GM23338 (cell line): ENCODE measurements around the gene PRDM11. TPM values are rescaled to one million over a fixed set of nuclear protein-coding genes. Genes with fewer than 3 reads are reported as not detected.

Experiments
- ATAC-seq: fragments of 200-7000 bp; cut with Tn5 transposase; 3 replicates; pipeline ENCODE4 v1.9.1; 2020
- DNase-seq: peaks from one replicate; pipeline ENCODE4 v3.0.0-alpha.2; 2015; ENCODE audit warnings: low spot score
- H2AFZ ChIP-seq: fragments of 200-600 bp; sonication (generic); 2 replicates; pipeline ENCODE4 v1.8.0; 2016; ENCODE audit warnings: antibody characterized with exemption, mild to moderate bottlenecking, moderate library complexity
- H3F3A ChIP-seq: fragments of 200-600 bp; sonication (generic); replicated peaks from 2 replicates; pipeline ENCODE4 v1.8.0; 2017; ENCODE audit warnings: antibody characterized with exemption, mixed run types, low read depth
- H3K27ac ChIP-seq: fragments of 200-600 bp; sonication (generic); 2 replicates; pipeline ENCODE4 v1.6.1; 2016; ENCODE audit warnings: low read depth
- H3K27me3 ChIP-seq: fragments of 200-600 bp; sonication (generic); 2 replicates; pipeline ENCODE4 v1.8.0; 2016; ENCODE audit warnings: mild to moderate bottlenecking, mixed run types, moderate library complexity; ENCODE audit not compliant: insufficient read depth
- H3K36me3 ChIP-seq: fragments of 200-600 bp; sonication (generic); 2 replicates; pipeline ENCODE4 v1.8.0; 2016; ENCODE audit warnings: mild to moderate bottlenecking; ENCODE audit not compliant: insufficient read depth
- H3K4me1 ChIP-seq: fragments of 200-600 bp; sonication (generic); 2 replicates; pipeline ENCODE4 v1.8.0; 2016; ENCODE audit warnings: mild to moderate bottlenecking, moderate library complexity; ENCODE audit not compliant: insufficient read depth
- H3K4me2 ChIP-seq: fragments of 200-600 bp; sonication (generic); 2 replicates; pipeline ENCODE4 v1.7.1; 2017; ENCODE audit warnings: mixed run types
- H3K4me3 ChIP-seq: fragments of 200-600 bp; sonication (generic); 2 replicates; pipeline ENCODE4 v1.6.1; 2016; ENCODE audit warnings: mixed run types
- H3K79me2 ChIP-seq: fragments of 200-600 bp; sonication (generic); replicated peaks from 2 replicates; pipeline ENCODE4 v1.8.0; 2017; ENCODE audit warnings: mild to moderate bottlenecking; ENCODE audit not compliant: insufficient read depth
- H3K9me2 ChIP-seq: fragments of 200-600 bp; sonication (generic); 2 replicates; pipeline ENCODE4 v1.8.0; 2017; ENCODE audit not compliant: insufficient read depth
- H4K20me1 ChIP-seq: fragments of 200-600 bp; sonication (generic); replicated peaks from 2 replicates; pipeline ENCODE4 v1.8.0; 2017; ENCODE audit warnings: mild to moderate bottlenecking; ENCODE audit not compliant: insufficient read depth
- H3K27ac Mint-ChIP-seq: 2 replicates; pipeline ENCODE4 v1.8.0; 2020; ENCODE audit warnings: inconsistent platforms, mild to moderate bottlenecking, moderate library complexity, mixed read lengths
- H3K27me3 Mint-ChIP-seq: 3 replicates; pipeline ENCODE4 v1.8.0; 2022; ENCODE audit warnings: low read depth, mild to moderate bottlenecking, moderate library complexity, mixed read lengths, inconsistent platforms; ENCODE audit not compliant: insufficient read depth, poor library complexity
- H3K36me3 Mint-ChIP-seq: 3 replicates; pipeline ENCODE4 v1.8.0; 2021; ENCODE audit warnings: low read depth, mild to moderate bottlenecking, inconsistent platforms, moderate library complexity, mixed read lengths
- H3K4me1 Mint-ChIP-seq: 3 replicates; pipeline ENCODE4 v1.8.0; 2020; ENCODE audit warnings: mild to moderate bottlenecking, inconsistent platforms, mixed read lengths
- H3K4me3 Mint-ChIP-seq: 3 replicates; pipeline ENCODE4 v1.8.0; 2021; ENCODE audit warnings: moderate library complexity, mild to moderate bottlenecking, inconsistent platforms, mixed read lengths
- H3K9me3 Mint-ChIP-seq: 3 replicates; pipeline ENCODE4 v1.8.0; 2020; ENCODE audit warnings: moderate library complexity, mild to moderate bottlenecking, inconsistent platforms, mixed read lengths
- CREB1 ChIP-seq: fragments of 250-450 bp; sonication (Bioruptor Pico); IDR thresholded peaks from 2 replicates; pipeline ENCODE4 v1.5.0; 2020; ENCODE audit warnings: low read depth, mild to moderate bottlenecking, moderate library complexity
- CTCF ChIP-seq, 2 experiments: fragments of 200-600 bp in 1 of 2; sonication (generic) in 1 of 2; conservative IDR thresholded peaks; 2 replicates each; pipeline versions ENCODE4 v1.5.1 to v1.6.1; 2016 to 2017; ENCODE audit warnings: antibody characterized with exemption in 2 of 2, low read depth in 2 of 2, mild to moderate bottlenecking in 2 of 2, moderate library complexity in 1 of 2
- ETS1 ChIP-seq: IDR thresholded peaks from 2 replicates; pipeline ENCODE4 v1.6.1; 2016; ENCODE audit warnings: antibody characterized with exemption
- EZH2 ChIP-seq: fragments of 200-600 bp; sonication (generic); IDR thresholded peaks from one replicate; pipeline ENCODE4 v1.8.0; 2017; ENCODE audit warnings: antibody characterized with exemption, mild to moderate bottlenecking, low read depth; ENCODE audit not compliant: unreplicated experiment
- EZH2phosphoT487 ChIP-seq: fragments of 200-600 bp; sonication (generic); IDR thresholded peaks from one replicate; pipeline ENCODE4 v1.8.1; 2018; ENCODE audit warnings: antibody characterized with exemption; ENCODE audit not compliant: unreplicated experiment
- JUNB ChIP-seq: IDR thresholded peaks from one replicate; pipeline ENCODE4 v1.6.1; 2016; ENCODE audit warnings: antibody characterized with exemption; ENCODE audit not compliant: unreplicated experiment
- NANOG ChIP-seq: IDR thresholded peaks from 2 replicates; pipeline ENCODE4 v1.6.1; 2016; ENCODE audit warnings: antibody characterized with exemption, borderline replicate concordance
- POLR2AphosphoS5 ChIP-seq: IDR thresholded peaks from 2 replicates; pipeline ENCODE4 v1.6.1; 2016; ENCODE audit warnings: antibody characterized with exemption, low read depth
- REST ChIP-seq: IDR thresholded peaks from one replicate; pipeline ENCODE4 v1.6.1; 2018; ENCODE audit warnings: antibody characterized with exemption; ENCODE audit not compliant: unreplicated experiment
- STAT1 ChIP-seq: IDR thresholded peaks from one replicate; pipeline ENCODE4 v1.6.1; 2016; ENCODE audit warnings: antibody characterized with exemption; ENCODE audit not compliant: unreplicated experiment
- ZNF114 ChIP-seq: fragments of 250-450 bp; sonication (Bioruptor Pico); IDR thresholded peaks from 2 replicates; pipeline ENCODE4 v1.5.0; 2020; ENCODE audit warnings: mild to moderate bottlenecking, moderate library complexity
- ZNF331 ChIP-seq: fragments of 250-450 bp; sonication (Bioruptor Pico); IDR thresholded peaks from 2 replicates; pipeline ENCODE4 v1.5.0; 2020; ENCODE audit warnings: low read depth, mild to moderate bottlenecking, moderate library complexity
- ZNF462 ChIP-seq: fragments of 250-450 bp; sonication (Bioruptor Pico); IDR thresholded peaks from 2 replicates; pipeline ENCODE4 v1.5.0; 2020; ENCODE audit warnings: mild to moderate bottlenecking, moderate library complexity
- polyA plus RNA-seq: library from polyadenylated mRNA; unstranded; fragments of >200 nt; fragmentation: Nextera tagmentation; extraction: Ambion mirVana; gene quantifications from 2 replicates; pipeline ENCODE4 v1.2.1, GENCODE V29; 2016
- total RNA-seq: library from RNA; depleted of rRNA; stranded (reverse); fragments of >200 nt; shearing (Covaris generic); gene quantifications from 2 replicates; pipeline ENCODE4 v1.2.3, GENCODE V29; 2014

PRDM11 gene
- total and polyA plus RNA-seq, 2 experiments from 2014 or later, result 0.97 to 10.4 TPM

GRCh38 chr11:45238724-45239123 lies 92.3 kb downstream of the PRDM11 start:
- H3K9me2 ChIP-seq, result no peaks in the 10 kb centered on the region
- H4K20me1 ChIP-seq, result no peaks in the 10 kb centered on the region; the same call in 1 of the 2 replicates
- no peak overlapping the region for H2AFZ ChIP-seq
- TF ChIP-seq STAT1 (no peak), ZNF331 (CRISPR knock-in tag) (no peak), NANOG (no peak), CREB1 (CRISPR knock-in tag) (no peak), REST (no peak), ZNF114 (CRISPR knock-in tag) (no peak), ZNF462 (no peak), EZH2 (no peak), JUNB (no peak), CTCF (conservative IDR thresholded peaks at IDR 0.05; ENCODE audit: low read depth in 2 of 2) (no peak), POLR2AphosphoS5 (no peak), ETS1 (no peak), EZH2phosphoT487 (no peak)
- Mint-ChIP-seq H3K36me3 (no peaks in the 10 kb centered on the region), H3K4me1 (no peaks in the 10 kb centered on the region; the same call in 2 of the 3 replicates), H3K4me3 (no peak overlapping the region), H3K27me3 (peaks cover 5% of the 10 kb centered on the region), H3K9me3 (peaks cover 4% of the 10 kb centered on the region; the same call in 2 of the 3 replicates), H3K27ac (no peak overlapping the region)
- H3K4me3 ChIP-seq, result no peak overlapping the region
- no peaks in the 10 kb centered on the region for H3F3A ChIP-seq
- no peaks in the 10 kb centered on the region for H3K27me3 ChIP-seq
- no peaks in the 10 kb centered on the region for H3K36me3 ChIP-seq
- H3K27ac ChIP-seq, result no peak overlapping the region
- no peaks in the 10 kb centered on the region for H3K4me1 ChIP-seq
- no peaks in the 10 kb centered on the region for H3K79me2 ChIP-seq
- ATAC-seq (no peak), DNase-seq (no peak)
- no peak overlapping the region for H3K4me2 ChIP-seq
